ENCODE data around the gene HOXD4.
A peak's percentile ranks its signal among the peaks of the same experiment; 100 is the strongest.

The HOXD4 gene

DNA sequence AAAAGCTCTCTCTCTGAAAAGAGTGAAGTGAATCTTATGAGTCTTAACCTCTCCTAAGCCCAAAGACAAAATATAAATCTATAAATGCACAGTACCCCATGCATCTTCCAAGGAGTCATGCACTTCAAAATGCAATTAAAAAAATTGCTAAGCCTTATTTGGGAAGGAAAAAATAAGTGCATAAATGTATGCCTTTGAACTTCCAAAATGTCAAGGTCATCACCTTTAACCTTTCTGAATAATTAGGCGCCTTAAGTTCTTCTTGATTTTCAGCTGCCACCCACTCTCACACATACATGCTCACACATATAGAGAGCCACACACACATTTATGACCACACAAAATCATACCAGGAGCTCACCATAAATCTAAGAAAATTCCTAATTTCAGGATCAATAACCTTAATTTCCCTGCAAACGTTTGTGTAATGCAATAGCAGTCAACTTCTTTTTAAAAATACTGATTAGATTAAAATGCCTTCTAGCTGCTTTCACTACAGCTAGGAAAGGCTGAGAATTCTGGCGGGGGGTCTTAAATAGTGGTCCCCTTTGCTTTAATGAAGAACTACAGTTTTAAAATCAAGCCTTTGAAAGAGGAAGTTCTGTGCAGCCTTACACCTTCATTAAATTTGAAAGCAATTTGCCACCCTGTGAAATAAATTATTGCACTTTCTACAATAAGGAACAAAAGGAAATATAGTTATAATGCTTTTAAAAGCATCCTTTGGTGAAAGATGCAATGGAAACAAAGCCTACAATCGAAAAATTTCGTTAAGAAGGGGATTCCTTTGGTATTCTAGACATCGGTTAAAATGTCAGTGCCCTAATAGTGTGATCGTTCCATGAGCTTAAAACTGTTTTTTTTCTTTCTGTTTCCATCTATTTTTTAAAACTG, 40.7 kb upstream of the HOXD4 start:
- no peaks in the 10 kb centered on the region for H3K36me3 Mint-ChIP-seq (ENCODE audit: low read depth)
- H3K4me1 Mint-ChIP-seq (ENCODE audit: low read depth) = peaks cover 21% of the 10 kb centered on the region
- H3K27me3 Mint-ChIP-seq = peaks cover 90% of the 10 kb centered on the region
- H3K4me3 Mint-ChIP-seq = no peak overlapping the region
- H3K27ac Mint-ChIP-seq = no peak overlapping the region
- no peak for DNase-seq
- H3K9me3 Mint-ChIP-seq = no peaks in the 10 kb centered on the region

- peak; percentile 29 for DNase-seq
- H3K4me3 Mint-ChIP-seq = no peak overlapping the region
- H3K27ac Mint-ChIP-seq = no peak overlapping the region
- H3K36me3 Mint-ChIP-seq (ENCODE audit: low read depth) = no peaks in the 10 kb centered on the region
- peaks cover 89% of the 10 kb centered on the region for H3K27me3 Mint-ChIP-seq
- no peaks in the 10 kb centered on the region for H3K9me3 Mint-ChIP-seq
- peaks cover 18% of the 10 kb centered on the region for H3K4me1 Mint-ChIP-seq (ENCODE audit: low read depth)
Measured at GRCh38 chr2:176111309-176111663, 40.1 kb upstream of the HOXD4 start.

DNA sequence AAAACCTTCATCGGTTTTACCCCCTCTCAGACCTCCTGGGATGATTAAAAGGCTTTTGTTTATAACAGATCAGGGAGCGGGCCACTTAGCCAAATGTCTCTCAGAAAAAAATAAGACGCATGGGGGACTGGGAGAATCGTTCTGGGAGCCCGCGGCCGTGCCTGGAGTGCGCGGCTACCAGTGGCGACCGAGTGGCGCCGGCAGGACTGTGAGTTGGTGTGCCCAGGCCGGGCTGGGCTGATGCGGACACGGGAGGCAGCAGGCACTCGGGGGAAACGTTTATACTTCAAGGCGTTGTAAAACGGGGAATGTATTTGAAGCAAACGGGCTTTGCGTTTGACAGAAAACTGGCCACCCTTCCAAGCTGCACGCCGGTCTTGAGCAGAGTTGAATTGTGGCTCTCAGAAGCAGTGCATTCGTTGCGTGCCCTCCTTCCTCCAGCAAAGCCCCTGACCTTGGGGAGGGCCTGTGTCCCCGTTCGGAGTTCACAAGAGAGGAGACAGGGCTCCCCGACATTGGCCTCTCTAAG, 39.4 kb upstream of the HOXD4 start:
- H3K9me3 Mint-ChIP-seq = no peaks in the 10 kb centered on the region
- H3K36me3 Mint-ChIP-seq (ENCODE audit: low read depth) = no peaks in the 10 kb centered on the region
- H3K27me3 Mint-ChIP-seq = peaks cover 92% of the 10 kb centered on the region
- H3K4me1 Mint-ChIP-seq (ENCODE audit: low read depth) = peaks cover 15% of the 10 kb centered on the region
- peak; percentile 28 for DNase-seq
- H3K4me3 Mint-ChIP-seq = no peak overlapping the region
- H3K27ac Mint-ChIP-seq = peak overlapping the region; percentile 33

GRCh38 chr2:176112375-176113302, 38.7 kb upstream of the HOXD4 start:
- Mint-ChIP-seq H3K27ac (no peak overlapping the region), H3K9me3 (no peaks in the 10 kb centered on the region), H3K36me3 (ENCODE audit: low read depth) (no peaks in the 10 kb centered on the region), H3K4me3 (no peak overlapping the region), H3K27me3 (peaks cover 94% of the 10 kb centered on the region), H3K4me1 (ENCODE audit: low read depth) (peaks cover 11% of the 10 kb centered on the region)
- DNase-seq = peak; percentile 28

DNA sequence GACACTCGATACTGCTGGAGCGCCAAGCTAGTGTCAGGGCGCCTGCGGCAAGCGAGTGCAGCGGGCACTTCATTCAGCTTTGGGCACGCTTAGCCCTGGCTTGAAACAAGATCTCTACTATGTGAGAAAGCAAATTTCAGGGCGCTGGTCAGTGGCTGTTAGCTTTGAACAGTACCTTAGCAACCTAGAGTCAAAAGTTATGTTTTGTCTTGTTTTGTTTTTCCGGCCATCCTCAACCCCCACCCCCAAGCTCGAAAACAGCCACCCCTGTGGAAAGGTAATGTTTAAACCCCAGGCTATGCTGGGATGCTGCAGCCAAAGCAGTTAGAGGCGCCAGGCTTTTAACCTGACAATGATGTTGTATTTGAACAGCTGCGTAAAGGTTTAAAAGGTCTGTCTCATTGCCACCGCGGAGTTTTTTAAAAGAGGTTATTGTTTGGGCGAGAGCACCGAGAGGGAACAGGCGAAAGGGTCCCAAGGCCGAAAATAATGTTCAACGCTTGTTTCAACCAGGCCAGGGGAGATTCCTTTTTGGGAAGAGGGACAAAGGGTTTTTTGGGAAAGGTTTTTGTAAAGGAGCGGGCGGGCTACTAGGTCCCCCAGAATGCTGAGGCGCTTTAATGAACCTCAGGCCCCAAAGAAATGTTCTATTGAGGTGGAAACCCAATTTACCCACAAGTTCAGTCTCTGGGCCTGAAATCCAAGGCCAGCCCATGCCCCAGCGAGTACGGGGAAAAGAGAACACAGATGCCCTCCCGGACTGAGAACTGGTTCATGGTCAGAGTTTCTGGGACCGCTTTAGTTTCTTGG, 37.0 kb upstream of the HOXD4 start:
- Mint-ChIP-seq H3K4me3 (no peak overlapping the region), H3K4me1 (ENCODE audit: low read depth) (peaks cover 9% of the 10 kb centered on the region), H3K9me3 (peaks cover 3% of the 10 kb centered on the region), H3K36me3 (ENCODE audit: low read depth) (no peaks in the 10 kb centered on the region), H3K27me3 (peaks cover 98% of the 10 kb centered on the region), H3K27ac (no peak overlapping the region)
- DNase-seq = no peak

- peaks cover 3% of the 10 kb centered on the region for H3K9me3 Mint-ChIP-seq
- H3K4me3 Mint-ChIP-seq = no peak overlapping the region
- H3K27ac Mint-ChIP-seq = no peak overlapping the region
- H3K27me3 Mint-ChIP-seq = peaks cover 98% of the 10 kb centered on the region
- H3K36me3 Mint-ChIP-seq (ENCODE audit: low read depth) = no peaks in the 10 kb centered on the region
- no peak for DNase-seq
- H3K4me1 Mint-ChIP-seq (ENCODE audit: low read depth) = peaks cover 8% of the 10 kb centered on the region
Measured at GRCh38 chr2:176114930-176115625, 36.3 kb upstream of the HOXD4 start.

- Mint-ChIP-seq H3K9me3 (peaks cover 3% of the 10 kb centered on the region), H3K4me1 (ENCODE audit: low read depth) (peaks cover 7% of the 10 kb centered on the region), H3K27me3 (peaks cover 98% of the 10 kb centered on the region), H3K27ac (no peak within 1 kb of the TSS), H3K36me3 (ENCODE audit: low read depth) (no peaks in the 10 kb centered on the region), H3K4me3 (no peak within 1 kb of the TSS)
- no peak for DNase-seq
Measured at GRCh38 chr2:176115883-176116813, 35.2 kb upstream of the HOXD4 start, which contains the start of gene HOXD10. TSS of gene HOXD10 (plus strand) at chr2:176116778. CDS start at chr2:176116834, 56 bp downstream.

GRCh38 chr2:176117162-176117822, 34.1 kb upstream of the HOXD4 start:
- Mint-ChIP-seq H3K27ac (no peak overlapping the region), H3K9me3 (peaks cover 3% of the 10 kb centered on the region), H3K36me3 (ENCODE audit: low read depth) (no peaks in the 10 kb centered on the region), H3K4me3 (no peak overlapping the region), H3K27me3 (peaks cover 95% of the 10 kb centered on the region), H3K4me1 (ENCODE audit: low read depth) (peaks cover 4% of the 10 kb centered on the region)
- DNase-seq = no peak

DNA sequence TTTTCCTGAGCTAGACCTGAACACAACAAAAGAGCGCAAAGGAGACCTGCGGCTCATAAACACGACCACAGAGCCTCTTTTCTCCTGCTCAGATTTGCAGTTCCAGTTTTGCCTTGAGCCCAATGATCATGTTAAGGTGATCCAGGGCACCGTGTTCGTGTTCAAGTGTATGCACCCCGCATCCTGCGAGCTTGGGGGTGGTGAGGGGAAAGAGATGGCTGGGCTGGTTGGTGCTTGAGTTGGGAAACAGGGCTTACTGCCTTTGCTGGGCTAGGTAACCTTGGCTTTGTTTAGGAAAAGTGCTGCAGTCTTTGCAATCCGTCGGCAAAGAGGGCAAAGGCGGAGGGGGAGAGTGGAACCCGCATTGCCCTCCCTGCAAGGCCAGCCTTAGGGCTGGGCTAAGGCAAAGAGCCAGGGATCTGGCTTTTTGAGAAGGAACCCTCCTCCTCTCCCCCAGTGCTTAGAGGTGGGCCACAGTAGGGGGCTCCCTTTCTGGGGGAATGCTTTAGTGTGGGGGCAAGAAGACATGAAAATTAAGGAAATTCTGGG, 33.5 kb upstream of the HOXD4 start:
- no peak overlapping the region for H3K4me3 Mint-ChIP-seq
- DNase-seq = no peak
- H3K27ac Mint-ChIP-seq = no peak overlapping the region
- H3K9me3 Mint-ChIP-seq = peaks cover 3% of the 10 kb centered on the region
- peaks cover 92% of the 10 kb centered on the region for H3K27me3 Mint-ChIP-seq
- peaks cover 6% of the 10 kb centered on the region for H3K4me1 Mint-ChIP-seq (ENCODE audit: low read depth)
- no peaks in the 10 kb centered on the region for H3K36me3 Mint-ChIP-seq (ENCODE audit: low read depth)

DNA sequence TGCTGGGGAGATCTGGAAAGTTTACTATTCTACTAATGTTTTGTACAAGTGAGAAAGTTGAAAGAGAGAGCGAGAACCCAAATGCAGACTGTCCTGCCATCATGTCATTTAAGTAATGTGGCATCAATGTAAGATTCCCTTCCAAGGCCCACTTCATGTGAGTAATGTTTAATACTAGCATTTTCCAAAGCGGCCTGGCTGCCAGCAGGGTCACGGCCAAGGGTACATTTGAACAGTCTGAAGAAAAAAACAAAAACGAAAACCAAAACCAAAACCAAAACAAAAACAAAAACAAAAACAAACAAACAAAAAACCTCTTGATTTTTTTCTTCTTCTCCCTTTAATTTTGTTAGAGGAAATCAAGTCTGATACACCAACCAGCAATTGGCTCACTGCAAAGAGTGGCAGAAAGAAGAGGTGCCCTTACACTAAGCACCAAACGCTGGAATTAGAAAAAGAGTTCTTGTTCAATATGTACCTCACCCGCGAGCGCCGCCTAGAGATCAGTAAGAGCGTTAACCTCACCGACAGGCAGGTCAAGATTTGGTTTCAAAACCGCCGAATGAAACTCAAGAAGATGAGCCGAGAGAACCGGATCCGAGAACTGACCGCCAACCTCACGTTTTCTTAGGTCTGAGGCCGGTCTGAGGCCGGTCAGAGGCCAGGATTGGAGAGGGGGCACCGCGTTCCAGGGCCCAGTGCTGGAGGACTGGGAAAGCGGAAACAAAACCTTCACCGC, 32.6 kb upstream of the HOXD4 start:
- H3K27me3 Mint-ChIP-seq = peaks cover 91% of the 10 kb centered on the region
- peaks cover 3% of the 10 kb centered on the region for H3K9me3 Mint-ChIP-seq
- DNase-seq = no peak
- no peaks in the 10 kb centered on the region for H3K36me3 Mint-ChIP-seq (ENCODE audit: low read depth)
- H3K27ac Mint-ChIP-seq = no peak overlapping the region
- H3K4me3 Mint-ChIP-seq = no peak overlapping the region
- peaks cover 10% of the 10 kb centered on the region for H3K4me1 Mint-ChIP-seq (ENCODE audit: low read depth)

- H3K9me3 Mint-ChIP-seq = peaks cover 3% of the 10 kb centered on the region
- H3K27ac Mint-ChIP-seq = no peak overlapping the region
- H3K36me3 Mint-ChIP-seq (ENCODE audit: low read depth) = no peaks in the 10 kb centered on the region
- DNase-seq = no peak
- H3K4me3 Mint-ChIP-seq = no peak overlapping the region
- peaks cover 91% of the 10 kb centered on the region for H3K27me3 Mint-ChIP-seq
- peaks cover 13% of the 10 kb centered on the region for H3K4me1 Mint-ChIP-seq (ENCODE audit: low read depth)
Measured at GRCh38 chr2:176120364-176121189, 30.8 kb upstream of the HOXD4 start.

Data from activated T-cell treated with anti-CD3 and anti-CD28 coated beads, Interleukin-2, amount 50 U/mL, for 24 hours (primary cell).